GM12892 (cell line): ENCODE measurements around the gene RETREG2.

Experiments used
- POLR2A ChIP-seq: IDR thresholded peaks from 2 replicates; pipeline ENCODE4 v1.6.1; 2011; ENCODE audit warnings: low read depth, low read length, control low read depth
- POLR2AphosphoS5 ChIP-seq: IDR thresholded peaks from 2 replicates; pipeline ENCODE4 v1.6.1; 2011; ENCODE audit warnings: low read depth, low read length, control low read depth
- TAF1 ChIP-seq: IDR thresholded peaks from 2 replicates; pipeline ENCODE4 v1.6.1; 2011; ENCODE audit warnings: low read depth, mild to moderate bottlenecking, control low read depth, low read length, borderline replicate concordance

DNA sequence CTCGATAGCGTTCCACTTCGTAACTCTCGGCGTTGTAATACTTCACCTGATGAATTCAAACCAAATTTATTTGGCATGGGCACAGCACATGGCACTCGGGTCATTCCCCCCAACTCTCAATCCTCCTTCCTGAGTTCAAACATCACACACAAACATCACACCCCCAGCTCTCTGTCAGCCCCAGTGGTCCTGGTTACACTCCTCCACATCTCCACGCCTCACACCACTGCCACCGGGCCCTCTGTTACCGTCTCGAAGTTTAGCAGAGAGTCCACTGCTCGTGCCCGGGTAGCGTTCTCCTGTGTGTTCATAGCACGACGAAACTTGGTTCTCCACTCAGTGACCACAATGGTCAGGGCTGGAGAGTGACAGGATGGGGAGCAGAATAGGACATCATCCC is 36.1 kb downstream of the RETREG2 start:
- TF ChIP-seq POLR2A = no peak
- TF ChIP-seq POLR2AphosphoS5 = no peak
- no peak for TF ChIP-seq TAF1
